HepG2 (cell line): Measurements from ENCODE around the gene DUSP16. TPM values are rescaled to one million over a fixed set of nuclear protein-coding genes. Genes with fewer than 3 reads are reported as not detected.

Source experiments
- ATAC-seq: fragments of 200-7000 bp; cut with Tn5 transposase; 3 replicates; pipeline ENCODE4 v1.9.1; 2020; ENCODE audit warnings: mild to moderate bottlenecking, moderate library complexity
- BruUV-seq: library from RNA; stranded (reverse); fragments of 400-500 nt; replicated peaks from 2 replicates; lab custom pipeline; 2021; lab: Mats Ljungman, UMichigan
- CTCF ChIA-PET: fragments of 300-600 bp; formaldehyde crosslinking; extraction: SDS; loops from one replicate; lab custom pipeline; 2021; ENCODE audit warnings: low total read pairs, inconsistent platforms, low intra/inter-chr PET ratio; lab: Yijun Ruan, JAX
- POLR2A ChIA-PET: fragments of 350-600 bp; sonication (Branson Sonifier 250); formaldehyde crosslinking; loops from one replicate; lab custom pipeline; 2020; ENCODE audit warnings: antibody characterized with exemption, inconsistent platforms; lab: Yijun Ruan, JAX
- DNase-seq: peaks from one replicate; pipeline ENCODE4 v3.0.0-alpha.2; 2015; ENCODE audit warnings: low spot score
- FAIRE-seq: peaks from 3 replicates; lab custom pipeline; 2011; peaks lifted over from hg19 to GRCh38; lab: Jason Lieb, UNC
- H2AFZ ChIP-seq: one replicate; pipeline ENCODE4 v1.6.1; 2011; ENCODE audit warnings: low read length, inconsistent platforms
- H3K27ac ChIP-seq: fragments of 300-600 bp; 3 replicates; pipeline ENCODE4 v1.8.0; 2011; ENCODE audit warnings: mixed run types, mild to moderate bottlenecking, mixed read lengths, low read length, inconsistent platforms; ENCODE audit not compliant: insufficient read depth; ENCODE audit errors: extremely low read length
- H3K27me3 ChIP-seq, 2 experiments: fragments of 200-600 bp in 1 of 2; 2 replicates in 1 of 2; 3 replicates in 1 of 2; pipeline versions ENCODE4 v1.6.0 to v1.8.0; 2011; ENCODE audit warnings: low read length in 2 of 2, mild to moderate bottlenecking in 2 of 2, moderate library complexity in 2 of 2, inconsistent platforms in 1 of 2; ENCODE audit not compliant: insufficient read depth in 2 of 2, control insufficient read depth in 1 of 2
- H3K36me3 ChIP-seq, 2 experiments: fragments of 200-600 bp in 1 of 2; replicated peaks in 1 of 2; 2 replicates in 1 of 2; 3 replicates in 1 of 2; pipeline versions ENCODE4 v1.5.1 to v1.8.0; 2011; ENCODE audit warnings: low read length in 2 of 2, inconsistent platforms in 1 of 2; ENCODE audit not compliant: insufficient read depth in 2 of 2, control insufficient read depth in 1 of 2
- H3K4me1 ChIP-seq: 2 replicates; pipeline ENCODE4 v1.5.1; 2012; ENCODE audit warnings: low read length, inconsistent platforms; ENCODE audit not compliant: insufficient read depth
- H3K4me2 ChIP-seq: 2 replicates; pipeline ENCODE4 v1.6.0; 2011; ENCODE audit warnings: low read depth, low read length, inconsistent platforms
- H3K4me3 ChIP-seq, 3 experiments: fragments of 200-600 bp in 1 of 3; sonication (generic), shearing (Covaris generic) in 1 of 3; replicated peaks in 1 of 3; 2 replicates each; pipeline ENCODE4 v1.5.1; 2011 to 2016; ENCODE audit warnings: low read length in 3 of 3, inconsistent platforms in 2 of 3, low read depth in 2 of 3, mild to moderate bottlenecking in 2 of 3, control low read depth in 1 of 3, mixed read lengths in 1 of 3; ENCODE audit not compliant: insufficient read depth in 1 of 3
- H3K79me2 ChIP-seq: one replicate; pipeline ENCODE4 v1.6.1; 2011; ENCODE audit warnings: low read length, inconsistent platforms; ENCODE audit not compliant: insufficient read depth
- H3K9ac ChIP-seq: 2 replicates; pipeline ENCODE4 v1.6.0; 2011; ENCODE audit warnings: mild to moderate bottlenecking, low read depth, low read length, inconsistent platforms; ENCODE audit not compliant: insufficient read depth
- H3K9me3 ChIP-seq: 2 replicates; pipeline ENCODE4 v1.5.1; 2012; ENCODE audit warnings: mild to moderate bottlenecking, low read length
- H4K20me1 ChIP-seq: 2 replicates; pipeline ENCODE4 v1.6.0; 2011; ENCODE audit warnings: inconsistent platforms, mild to moderate bottlenecking, low read length, moderate library complexity; ENCODE audit not compliant: insufficient read depth
- AGO2 ChIP-seq: fragments of 200-400 bp; formaldehyde crosslinking; optimal IDR thresholded peaks from 2 replicates; pipeline ENCODE3; 2017; ENCODE audit warnings: mild to moderate bottlenecking, low read depth, low read length, moderate library complexity
- ATAD3A ChIP-seq: sonication (generic); formaldehyde crosslinking; IDR thresholded peaks from 2 replicates; pipeline ENCODE4 v1.4.0; 2020; ENCODE audit warnings: missing genetic modification reagents
- CCDC6 ChIP-seq: sonication (generic); formaldehyde crosslinking; IDR thresholded peaks from 2 replicates; pipeline ENCODE4 v1.8.1; 2022; ENCODE audit warnings: mild to moderate bottlenecking, missing genetic modification reagents, moderate library complexity
- GPN1 ChIP-seq: sonication (generic); formaldehyde crosslinking; IDR thresholded peaks from 2 replicates; pipeline ENCODE4 v1.5.1; 2020; ENCODE audit warnings: missing genetic modification reagents, borderline replicate concordance
- MAFK ChIP-seq, 2 experiments: IDR thresholded peaks in 1 of 2; conservative IDR thresholded peaks in 1 of 2; 2 replicates each; pipeline ENCODE4 v1.6.1; 2011; ENCODE audit warnings: improper control_type of control experiment in 2 of 2, low read length in 2 of 2
- NBN ChIP-seq: fragments of 450-650 bp; conservative IDR thresholded peaks from 2 replicates; pipeline ENCODE4 v1.6.1; 2017
- PCBP1 ChIP-seq: fragments of 200-400 bp; formaldehyde crosslinking; IDR thresholded peaks from 2 replicates; pipeline ENCODE4 v1.6.1; 2017; ENCODE audit warnings: mild to moderate bottlenecking, low read depth, low read length, borderline replicate concordance
- RBM22 ChIP-seq: fragments of 200-400 bp; formaldehyde crosslinking; optimal IDR thresholded peaks from 2 replicates; pipeline ENCODE3; 2017; ENCODE audit warnings: mild to moderate bottlenecking, low read length, moderate library complexity
- RNF2 ChIP-seq: fragments of 450-650 bp; conservative IDR thresholded peaks from 2 replicates; pipeline ENCODE4 v1.6.1; 2016; ENCODE audit warnings: low read depth
- SRF ChIP-seq: IDR thresholded peaks from 2 replicates; pipeline ENCODE4 v1.6.1; 2011; ENCODE audit warnings: mild to moderate bottlenecking, low read depth, low read length, moderate library complexity
- TOPORS ChIP-seq: sonication (generic); formaldehyde crosslinking; IDR thresholded peaks from 2 replicates; pipeline ENCODE4 v1.8.0; 2023; ENCODE audit warnings: mild to moderate bottlenecking, missing genetic modification reagents
- ZNF143 ChIP-seq: sonication (generic); formaldehyde crosslinking; IDR thresholded peaks from 2 replicates; pipeline ENCODE4 v1.4.0; 2020; ENCODE audit warnings: missing genetic modification reagents
- ZNF788 ChIP-seq: sonication (generic); formaldehyde crosslinking; IDR thresholded peaks from 2 replicates; pipeline ENCODE4 v1.5.0; 2020; ENCODE audit warnings: mild to moderate bottlenecking, missing genetic modification reagents, borderline replicate concordance
- ZNF839 ChIP-seq: sonication (generic); formaldehyde crosslinking; IDR thresholded peaks from 2 replicates; pipeline ENCODE4 v1.4.0; 2020; ENCODE audit warnings: missing genetic modification reagents, mild to moderate bottlenecking, borderline replicate concordance
- WGBS: methylation state at CpG from one replicate; pipeline ENCODE4 v1.1.6; 2017; ENCODE audit warnings: low lambda C conversion rate; 5-methylcytosine and 5-hydroxymethylcytosine counted together
- in situ Hi-C: cut with HindIII; loops from 2 replicates; pipeline ENCODE4 v1.10.0; 2017; ENCODE audit warnings: low pct_unique_long_range_greater_than_20kb; ENCODE audit not compliant: extremely low pct_ligation_motif_present
- intact Hi-C: fragments of 100-400 bp; cut with micrococcal nuclease; formaldehyde crosslinking; loops from one replicate; pipeline ENCODE4 v1.10.0; 2022; ENCODE audit not compliant: unreplicated experiment
- polyA plus RNA-seq, 8 experiments: library from polyadenylated mRNA; depleted of rRNA in 3 of 8; stranded (reverse) in 7 of 8; unstranded in 1 of 8; fragments of >200 nt; fragmentation: Illumina TruSeq in 4 of 8; extraction: Trizol in 4 of 8; gene quantifications; 2 replicates each; pipeline versions ENCODE4 v1.2.1 to v1.2.3, GENCODE V29; 2011 to 2016; ENCODE audit warnings: low read depth in 4 of 8, missing spikeins in 1 of 8, mixed read lengths in 1 of 8; ENCODE audit not compliant: insufficient read depth in 1 of 8
- total RNA-seq, 5 experiments: library from RNA; depleted of rRNA; stranded (reverse); fragments of >200 nt; fragmentation: Illumina TruSeq; extraction: Trizol; gene quantifications; 2 replicates each; pipeline ENCODE4 v1.2.3, GENCODE V29; 2016; ENCODE audit warnings: low read depth in 1 of 5
- TF ChIP-seq, protein P1 (sequence below): sonication (generic); formaldehyde crosslinking; conservative IDR thresholded peaks from 2 replicates; pipeline ENCODE4 v1.5.0; 2020; ENCODE audit warnings: missing genetic modification reagents
- TF ChIP-seq, protein P2 (sequence below): IDR thresholded peaks from 2 replicates; pipeline ENCODE4 v1.6.1; 2016; ENCODE audit warnings: missing biosample characterization, missing genetic modification reagents, low read depth

Gene DUSP16
- total and polyA plus RNA-seq, 2 of the 13 experiments (the other 11 are each of a cell fraction or from before 2014, with no cell fraction given), result 45.7 to 46.6 TPM

DNA sequence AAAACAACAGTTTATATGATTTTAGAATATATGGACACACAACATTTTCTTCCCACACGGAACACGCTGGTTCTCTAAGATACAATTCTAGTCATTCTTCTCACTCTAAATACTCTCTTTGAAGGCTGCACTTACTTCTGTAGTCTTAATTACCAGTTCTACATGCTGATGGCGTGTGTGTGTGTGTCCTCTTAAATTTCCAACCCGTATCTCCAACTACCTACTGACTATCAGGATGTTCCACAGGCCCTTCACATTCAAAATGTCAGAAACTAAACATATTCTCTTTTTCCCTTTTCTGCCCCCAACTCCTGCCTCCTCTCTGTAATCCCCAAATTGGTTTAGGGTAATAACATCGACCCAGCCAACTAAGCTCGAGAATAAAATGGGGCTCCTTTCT, 75.2 kb downstream of the DUSP16 start:
- Histone ChIP-seq H3K9me3 (no peaks in the 10 kb centered on the region), H3K4me3 (no peak overlapping the region), H3K36me3 (peaks cover 11 to 49% of the 10 kb centered on the region in 2 experiments), H3K4me1 (peaks cover 61% of the 10 kb centered on the region), H2AFZ (no peak overlapping the region), H4K20me1 (no peaks in the 10 kb centered on the region), H3K79me2 (peaks cover 23% of the 10 kb centered on the region), H3K4me2 (no peak overlapping the region), H3K27ac (peak overlapping the region; percentile 70), H3K27me3 (no peaks in the 10 kb centered on the region), H3K9ac (no peak overlapping the region)
- ATAC-seq, result no peak
- FAIRE-seq, result no peak
- 96% methylated on average over 6 of the region's 6 CpGs for WGBS
- ChIA-PET CTCF (no interaction called here), POLR2A (interaction anchor here (1.7 to 1.9 kb wide), 3 partner anchors 11 to 84 kb away, joined by 4 to 5 read pairs (median 5); no protein-coding TSS in a partner anchor)
- intact Hi-C loops, result loop anchor here (5.0 kb wide), 1 partner anchor 110 kb away; no protein-coding TSS in a partner anchor
- in situ Hi-C loops, result no loop called here
- TF ChIP-seq, protein P1, sequence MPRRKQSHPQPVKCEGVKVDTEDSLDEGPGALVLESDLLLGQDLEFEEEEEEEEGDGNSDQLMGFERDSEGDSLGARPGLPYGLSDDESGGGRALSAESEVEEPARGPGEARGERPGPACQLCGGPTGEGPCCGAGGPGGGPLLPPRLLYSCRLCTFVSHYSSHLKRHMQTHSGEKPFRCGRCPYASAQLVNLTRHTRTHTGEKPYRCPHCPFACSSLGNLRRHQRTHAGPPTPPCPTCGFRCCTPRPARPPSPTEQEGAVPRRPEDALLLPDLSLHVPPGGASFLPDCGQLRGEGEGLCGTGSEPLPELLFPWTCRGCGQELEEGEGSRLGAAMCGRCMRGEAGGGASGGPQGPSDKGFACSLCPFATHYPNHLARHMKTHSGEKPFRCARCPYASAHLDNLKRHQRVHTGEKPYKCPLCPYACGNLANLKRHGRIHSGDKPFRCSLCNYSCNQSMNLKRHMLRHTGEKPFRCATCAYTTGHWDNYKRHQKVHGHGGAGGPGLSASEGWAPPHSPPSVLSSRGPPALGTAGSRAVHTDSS, result no peak
- peak; percentile 74 for TF ChIP-seq RBM22
- TF ChIP-seq AGO2, result peak; percentile 20
- DNase-seq, result no peak
- no TSS peak for BruUV-seq

DNA sequence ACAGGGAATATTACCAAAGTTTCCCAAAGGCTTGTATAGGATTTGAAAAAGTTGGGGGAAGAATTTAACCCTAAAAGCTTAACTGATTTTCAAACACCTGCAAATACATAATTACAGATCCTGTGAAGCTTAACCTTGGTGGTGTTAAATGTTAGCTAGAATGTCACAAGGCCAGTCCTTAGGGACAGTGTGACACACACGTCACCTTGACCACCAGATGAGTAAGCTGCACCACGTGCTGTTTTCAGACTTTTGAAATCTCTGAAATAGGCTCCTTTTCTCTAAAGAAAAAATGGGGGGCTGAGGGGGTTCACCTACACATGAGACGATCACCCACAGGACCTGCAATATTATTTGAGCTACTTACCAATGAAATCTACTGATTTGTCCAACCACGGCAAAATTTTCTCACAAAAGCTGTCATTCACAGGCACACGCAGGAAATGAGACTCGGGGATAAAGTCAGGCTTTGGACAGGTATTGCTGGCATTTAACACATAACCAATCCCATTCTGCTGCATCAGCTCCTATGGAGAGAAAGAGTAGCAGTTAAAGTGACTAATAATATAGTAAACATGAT, 75.9 kb downstream of the DUSP16 start:
- H2AFZ ChIP-seq, result no peak overlapping the region
- FAIRE-seq (no peak), ATAC-seq (peak; percentile 71), DNase-seq (peak; percentile 39)
- peaks cover 13 to 55% of the 10 kb centered on the region in 2 experiments for H3K36me3 ChIP-seq
- ChIA-PET POLR2A (interaction anchor here (0.8 to 1.9 kb wide), 8 partner anchors 10 to 229 kb away, joined by 3 to 5 read pairs (median 4); partner anchors contain the start of gene DUSP16), CTCF (no interaction called here)
- in situ Hi-C loops (no loop called here), intact Hi-C loops (loop anchor here (5.0 kb wide), 1 partner anchor 109 kb away; no protein-coding TSS in a partner anchor)
- WGBS, result 59% methylated on average over 6 of the region's 6 CpGs
- H3K4me3 ChIP-seq, result no peak overlapping the region
- no peaks in the 10 kb centered on the region for H3K27me3 ChIP-seq
- no peak overlapping the region for H3K4me2 ChIP-seq
- BruUV-seq, result no TSS peak
- H3K79me2 ChIP-seq, result peaks cover 19% of the 10 kb centered on the region
- no peaks in the 10 kb centered on the region for H3K9me3 ChIP-seq
- 0 out of 2 replicates have a peak overlapping the region, but pooled peaks have one; percentile 4 for H3K9ac ChIP-seq
- H3K27ac ChIP-seq, result peak overlapping the region; percentile 70
- H4K20me1 ChIP-seq, result no peaks in the 10 kb centered on the region
- H3K4me1 ChIP-seq, result peaks cover 53% of the 10 kb centered on the region
- TF ChIP-seq MAFK (conservative IDR thresholded peaks at IDR 0.05 in 1 of 2, IDR thresholded peaks at IDR 0.05 in 1 of 2; ENCODE audit: low read length in 2 of 2) (peak; percentile 58 to 59), ZNF839 (CRISPR knock-in tag) (no peak), TOPORS (no peak), ZNF143 (no peak), CCDC6 (no peak), SRF (no peak), NBN (no peak), ATAD3A (no peak), GPN1 (no peak), ZNF788 (CRISPR knock-in tag) (0 out of 2 replicates have a peak, but pooled peaks have one; percentile 31), PCBP1 (no peak), RNF2 (no peak)
- TF ChIP-seq, protein P2, sequence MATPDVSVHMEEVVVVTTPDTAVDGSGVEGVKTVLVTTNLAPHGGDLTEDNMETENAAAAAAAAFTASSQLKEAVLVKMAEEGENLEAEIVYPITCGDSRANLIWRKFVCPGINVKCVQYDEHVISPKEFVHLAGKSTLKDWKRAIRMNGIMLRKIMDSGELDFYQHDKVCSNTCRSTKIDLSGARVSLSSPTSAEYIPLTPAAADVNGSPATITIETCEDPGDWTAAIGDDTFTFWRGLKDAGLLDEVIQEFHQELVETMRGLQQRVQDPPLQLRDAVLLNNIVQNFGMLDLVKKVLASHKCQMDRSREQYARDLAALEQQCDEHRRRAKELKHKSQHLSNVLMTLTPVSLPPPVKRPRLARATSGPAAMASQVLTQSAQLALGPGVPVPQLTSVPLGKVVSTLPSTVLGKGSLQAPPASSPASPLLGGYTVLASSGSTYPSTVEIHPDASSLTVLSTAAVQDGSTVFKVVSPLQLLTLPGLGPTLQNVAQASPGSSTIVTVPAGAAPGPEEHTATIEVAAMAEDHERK (CRISPR knock-in tag), result no peak
